ENCODE results near the gene AHCTF1.

The AHCTF1 gene

DNA sequence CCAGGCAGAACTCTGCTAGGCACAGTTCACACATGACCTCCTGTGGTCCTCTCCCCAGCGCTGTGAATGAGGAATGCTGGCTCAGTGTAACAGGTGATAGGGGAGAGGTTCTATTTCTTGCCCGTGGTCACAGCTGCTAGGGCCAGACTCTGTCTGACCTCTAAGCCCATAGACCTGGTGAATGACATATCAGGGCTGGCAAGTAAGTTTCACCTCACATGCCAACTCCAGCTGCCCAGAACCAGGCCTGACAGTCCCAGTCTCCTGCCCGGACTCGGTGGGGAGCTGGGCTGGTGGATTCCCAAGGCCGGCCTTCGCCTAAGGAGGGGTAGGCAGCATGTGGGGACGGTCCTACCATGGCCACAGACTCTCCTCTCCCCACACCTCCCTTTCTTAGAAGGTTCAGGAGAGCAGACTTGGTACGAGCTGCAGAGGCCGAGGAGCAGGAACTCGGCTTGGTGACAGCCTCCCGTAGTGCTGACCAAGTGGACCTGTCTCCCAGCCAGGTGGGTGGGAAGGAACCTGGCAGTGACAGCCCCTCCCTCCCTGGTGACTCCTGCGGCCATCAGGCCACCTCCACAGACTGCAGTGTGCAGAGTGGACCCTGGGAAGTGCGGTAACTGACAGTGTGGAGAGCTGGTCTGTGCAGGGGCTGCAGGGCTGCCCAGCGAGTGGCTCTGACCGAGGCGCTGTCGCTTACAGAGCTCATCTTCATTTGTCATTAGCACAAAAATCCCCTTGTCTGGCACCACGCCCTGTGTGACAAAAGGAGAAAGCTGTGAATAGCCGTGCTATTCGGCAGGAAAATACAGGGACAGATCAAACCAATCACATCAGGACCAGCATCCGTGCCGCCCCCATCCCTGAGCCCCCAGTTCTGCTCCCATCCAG lies 132.9 kb downstream of the AHCTF1 start:
- Histone ChIP-seq H3K4me1 (ENCODE audit: low read depth, poor library complexity, severe bottlenecking) (no peaks in the 10 kb centered on the region), H3K9ac (no peak overlapping the region), H2AFZ (ENCODE audit: low read depth) (no peak overlapping the region), H3K4me3 (IDR thresholded peaks at IDR 0.05; ENCODE audit: insufficient read depth, low read depth, low read length) (no peak overlapping the region), H3K27me3 (ENCODE audit: insufficient read depth, low read depth) (no peaks in the 10 kb centered on the region), H3K79me2 (ENCODE audit: insufficient read depth, low read depth) (no peaks in the 10 kb centered on the region), H4K20me1 (ENCODE audit: insufficient read depth) (no peaks in the 10 kb centered on the region), H3K4me2 (no peak overlapping the region), H3K27ac (no peak overlapping the region), H3K36me3 (ENCODE audit: insufficient read depth) (no peaks in the 10 kb centered on the region)
- TF ChIP-seq, protein P1, sequence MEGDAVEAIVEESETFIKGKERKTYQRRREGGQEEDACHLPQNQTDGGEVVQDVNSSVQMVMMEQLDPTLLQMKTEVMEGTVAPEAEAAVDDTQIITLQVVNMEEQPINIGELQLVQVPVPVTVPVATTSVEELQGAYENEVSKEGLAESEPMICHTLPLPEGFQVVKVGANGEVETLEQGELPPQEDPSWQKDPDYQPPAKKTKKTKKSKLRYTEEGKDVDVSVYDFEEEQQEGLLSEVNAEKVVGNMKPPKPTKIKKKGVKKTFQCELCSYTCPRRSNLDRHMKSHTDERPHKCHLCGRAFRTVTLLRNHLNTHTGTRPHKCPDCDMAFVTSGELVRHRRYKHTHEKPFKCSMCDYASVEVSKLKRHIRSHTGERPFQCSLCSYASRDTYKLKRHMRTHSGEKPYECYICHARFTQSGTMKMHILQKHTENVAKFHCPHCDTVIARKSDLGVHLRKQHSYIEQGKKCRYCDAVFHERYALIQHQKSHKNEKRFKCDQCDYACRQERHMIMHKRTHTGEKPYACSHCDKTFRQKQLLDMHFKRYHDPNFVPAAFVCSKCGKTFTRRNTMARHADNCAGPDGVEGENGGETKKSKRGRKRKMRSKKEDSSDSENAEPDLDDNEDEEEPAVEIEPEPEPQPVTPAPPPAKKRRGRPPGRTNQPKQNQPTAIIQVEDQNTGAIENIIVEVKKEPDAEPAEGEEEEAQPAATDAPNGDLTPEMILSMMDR (conservative IDR thresholded peaks at IDR 0.05; ENCODE audit: low read depth, low read length), result no peak

DNA sequence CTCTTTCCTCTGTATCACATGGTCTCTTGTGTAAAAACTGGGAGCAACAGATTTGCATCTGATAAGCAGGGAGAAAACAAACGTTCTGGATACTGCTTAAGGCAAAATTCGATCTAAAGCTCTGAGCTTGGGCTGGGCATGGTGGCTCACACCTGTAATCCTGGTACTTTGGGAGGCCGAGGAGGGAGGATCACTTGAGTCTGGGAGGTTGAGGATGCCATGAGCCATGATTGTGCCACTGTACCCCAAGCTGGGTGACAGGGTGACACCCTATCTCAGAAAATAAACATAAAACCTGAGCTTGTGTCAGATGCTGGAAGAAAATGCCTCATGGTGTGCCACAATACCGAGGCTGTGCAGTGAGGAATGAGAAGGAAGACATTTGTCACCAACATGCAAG lies 133.6 kb downstream of the AHCTF1 start:
- Histone ChIP-seq H3K27me3 (ENCODE audit: insufficient read depth, low read depth) (no peaks in the 10 kb centered on the region), H3K27ac (no peak overlapping the region), H4K20me1 (ENCODE audit: insufficient read depth) (no peaks in the 10 kb centered on the region), H3K36me3 (ENCODE audit: insufficient read depth) (no peaks in the 10 kb centered on the region), H3K4me2 (no peak overlapping the region), H3K4me3 (IDR thresholded peaks at IDR 0.05; ENCODE audit: insufficient read depth, low read depth, low read length) (no peak overlapping the region), H3K4me1 (ENCODE audit: low read depth, poor library complexity, severe bottlenecking) (no peaks in the 10 kb centered on the region), H3K9ac (no peak overlapping the region), H2AFZ (ENCODE audit: low read depth) (no peak overlapping the region), H3K79me2 (ENCODE audit: insufficient read depth, low read depth) (no peaks in the 10 kb centered on the region)
- TF ChIP-seq, protein P1 (conservative IDR thresholded peaks at IDR 0.05; ENCODE audit: low read depth, low read length), result no peak

DNA sequence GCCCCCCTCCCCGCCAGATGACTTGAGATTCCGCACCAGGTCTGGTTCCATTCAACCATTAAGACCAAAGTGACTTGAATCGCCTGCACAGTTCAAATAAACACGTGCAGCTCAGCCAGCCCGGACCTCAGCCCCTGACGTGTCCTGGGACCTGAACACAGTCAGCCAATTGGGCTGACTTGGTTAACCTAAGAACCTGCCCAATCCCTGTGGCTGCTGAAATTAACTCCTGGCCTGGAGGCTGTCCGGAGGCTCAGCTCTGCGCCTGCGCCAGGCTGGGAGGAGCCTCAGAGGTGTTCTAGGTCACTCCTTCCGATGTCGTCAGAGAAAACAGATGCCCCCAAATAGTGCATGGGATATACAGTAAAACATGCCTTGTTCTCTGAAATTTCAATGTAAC lies 134.2 kb downstream of the AHCTF1 start:
- H3K27me3 ChIP-seq (ENCODE audit: insufficient read depth, low read depth), result no peaks in the 10 kb centered on the region
- H3K4me3 ChIP-seq (IDR thresholded peaks at IDR 0.05; ENCODE audit: insufficient read depth, low read depth, low read length), result no peak overlapping the region
- TF ChIP-seq, protein P1 (conservative IDR thresholded peaks at IDR 0.05; ENCODE audit: low read depth, low read length), result no peak
- H4K20me1 ChIP-seq (ENCODE audit: insufficient read depth), result no peaks in the 10 kb centered on the region
- no peaks in the 10 kb centered on the region for H3K36me3 ChIP-seq (ENCODE audit: insufficient read depth)
- no peak overlapping the region for H3K4me2 ChIP-seq
- no peaks in the 10 kb centered on the region for H3K4me1 ChIP-seq (ENCODE audit: low read depth, poor library complexity, severe bottlenecking)
- H3K9ac ChIP-seq, result no peak overlapping the region
- no peak overlapping the region for H3K27ac ChIP-seq
- no peaks in the 10 kb centered on the region for H3K79me2 ChIP-seq (ENCODE audit: insufficient read depth, low read depth)
- H2AFZ ChIP-seq (ENCODE audit: low read depth), result no peak overlapping the region

DNA sequence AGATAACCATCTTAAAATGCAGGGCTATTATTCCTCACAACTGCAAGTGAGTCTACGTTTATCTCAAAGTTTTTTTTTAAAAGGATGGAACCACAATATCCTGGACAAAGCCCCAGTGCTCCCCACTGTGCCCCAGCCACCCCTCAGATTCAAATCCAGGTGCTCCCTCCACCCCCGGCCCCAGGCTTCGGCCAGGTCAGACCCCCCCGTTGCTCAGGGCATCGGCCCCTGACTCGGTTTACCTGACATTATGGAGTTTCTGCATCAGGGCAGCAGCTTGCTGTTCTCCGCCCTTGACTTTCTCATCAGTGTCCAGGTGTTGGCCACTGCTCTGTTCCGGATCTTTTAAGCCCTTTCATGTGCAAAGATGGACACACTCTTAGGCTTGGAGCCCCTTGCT lies 134.6 kb downstream of the AHCTF1 start:
- Histone ChIP-seq H3K79me2 (ENCODE audit: insufficient read depth, low read depth) (no peaks in the 10 kb centered on the region), H3K4me2 (no peak overlapping the region), H3K4me3 (IDR thresholded peaks at IDR 0.05; ENCODE audit: insufficient read depth, low read depth, low read length) (no peak overlapping the region), H3K27me3 (ENCODE audit: insufficient read depth, low read depth) (no peaks in the 10 kb centered on the region), H3K27ac (no peak overlapping the region), H3K36me3 (ENCODE audit: insufficient read depth) (no peaks in the 10 kb centered on the region), H2AFZ (ENCODE audit: low read depth) (no peak overlapping the region), H4K20me1 (ENCODE audit: insufficient read depth) (no peaks in the 10 kb centered on the region), H3K9ac (no peak overlapping the region), H3K4me1 (ENCODE audit: low read depth, poor library complexity, severe bottlenecking) (no peaks in the 10 kb centered on the region)
- TF ChIP-seq, protein P1 (conservative IDR thresholded peaks at IDR 0.05; ENCODE audit: low read depth, low read length), result no peak
